Neural cell (in vitro differentiated cells): ENCODE data around the gene BIN2. TPM values are rescaled to one million over a fixed set of nuclear protein-coding genes. Genes with fewer than 3 reads are reported as not detected.

ENCODE experiments used
- H2AFZ ChIP-seq: fragments of 200-600, 300-800 bp; sonication (generic), shearing (Covaris generic); 2 replicates; pipeline ENCODE4 v1.6.0; 2014; ENCODE audit warnings: low read depth, mild to moderate bottlenecking, antibody characterized with exemption, low read length, moderate library complexity
- H3F3A ChIP-seq: fragments of 200-600 bp; shearing (Covaris generic); 2 replicates; pipeline ENCODE4 v1.6.1; 2016; ENCODE audit warnings: mild to moderate bottlenecking, moderate library complexity, mixed read lengths, antibody characterized with exemption, low read length; ENCODE audit not compliant: insufficient read depth, poor library complexity, severe bottlenecking
- H3K27ac ChIP-seq: fragments of 200-600, 300-800 bp; sonication (generic), shearing (Covaris generic); 2 replicates; pipeline ENCODE4 v1.5.1; 2014; ENCODE audit warnings: mild to moderate bottlenecking, low read length, moderate library complexity
- H3K27me3 ChIP-seq: fragments of 300-800, 200-600 bp; sonication (generic), shearing (Covaris generic); 2 replicates; pipeline ENCODE4 v1.6.0; 2014; ENCODE audit warnings: mild to moderate bottlenecking, low read depth, low read length, moderate library complexity; ENCODE audit not compliant: insufficient read depth
- H3K36me3 ChIP-seq: fragments of 300-800, 200-600 bp; sonication (generic), shearing (Covaris generic); 2 replicates; pipeline ENCODE4 v1.5.1; 2014; ENCODE audit warnings: mild to moderate bottlenecking, antibody characterized with exemption, low read length, moderate library complexity; ENCODE audit not compliant: insufficient read depth
- H3K4me2 ChIP-seq: fragments of 300-800, 200-600 bp; sonication (generic), shearing (Covaris generic); 2 replicates; pipeline ENCODE4 v1.6.0; 2014; ENCODE audit warnings: mild to moderate bottlenecking, low read length
- H3K4me3 ChIP-seq: fragments of 300-800, 200-600 bp; sonication (generic), shearing (Covaris generic); 2 replicates; pipeline ENCODE4 v1.5.1; 2014; ENCODE audit warnings: mild to moderate bottlenecking, low read length, moderate library complexity
- H3K79me2 ChIP-seq: fragments of 200-600 bp; shearing (Covaris generic); replicated peaks from 2 replicates; pipeline ENCODE4 v1.6.0; 2014; ENCODE audit warnings: mild to moderate bottlenecking, low read length, moderate library complexity; ENCODE audit not compliant: insufficient read depth
- H3K9ac ChIP-seq: fragments of 300-800, 200-600 bp; sonication (generic), shearing (Covaris generic); 2 replicates; pipeline ENCODE4 v1.6.1; 2016; ENCODE audit warnings: mild to moderate bottlenecking, low read length, mixed read lengths
- H3K9me2 ChIP-seq: fragments of 200-600 bp; shearing (Covaris generic); 2 replicates; pipeline ENCODE4 v1.6.1; 2016; ENCODE audit warnings: mild to moderate bottlenecking, low read length, mixed read lengths; ENCODE audit not compliant: insufficient read depth
- H3K9me3 ChIP-seq: fragments of 200-600, 300-800 bp; sonication (generic), shearing (Covaris generic); 2 replicates; pipeline ENCODE4 v1.6.1; 2016; ENCODE audit warnings: mild to moderate bottlenecking, mixed run types, low read length, moderate library complexity, mixed read lengths
- H4K20me1 ChIP-seq: fragments of 200-600 bp; shearing (Covaris generic); 2 replicates; pipeline ENCODE4 v1.6.1; 2016; ENCODE audit warnings: mild to moderate bottlenecking, mixed run types; ENCODE audit not compliant: insufficient read depth
- EP300 ChIP-seq: fragments of 450-650 bp; conservative IDR thresholded peaks from 2 replicates; pipeline ENCODE4 v1.6.1; 2014; ENCODE audit warnings: antibody characterized with exemption, mild to moderate bottlenecking, moderate library complexity; ENCODE audit not compliant: poor library complexity, severe bottlenecking
- EZH2 ChIP-seq: fragments of 200-600, 300-800 bp; shearing (Covaris generic), sonication (generic); IDR thresholded peaks from 2 replicates; pipeline ENCODE4 v1.6.1; 2014; ENCODE audit warnings: antibody characterized with exemption, low read length, borderline replicate concordance, mild to moderate bottlenecking; ENCODE audit not compliant: insufficient read depth, poor library complexity, severe bottlenecking
- MXI1 ChIP-seq: fragments of 450-650 bp; conservative IDR thresholded peaks from 2 replicates; pipeline ENCODE4 v1.6.1; 2014; ENCODE audit warnings: antibody characterized with exemption, mild to moderate bottlenecking; ENCODE audit not compliant: poor library complexity, severe bottlenecking
- POLR2AphosphoS5 ChIP-seq: IDR thresholded peaks from 2 replicates; pipeline ENCODE4 v1.6.1; 2012
- RAD21 ChIP-seq: fragments of 450-650 bp; conservative IDR thresholded peaks from 2 replicates; pipeline ENCODE4 v1.6.1; 2014; ENCODE audit warnings: antibody characterized with exemption, mild to moderate bottlenecking, moderate library complexity
- SMC3 ChIP-seq: fragments of 450-650 bp; conservative IDR thresholded peaks from 2 replicates; pipeline ENCODE4 v1.6.1; 2014; ENCODE audit warnings: antibody characterized with exemption, mild to moderate bottlenecking, moderate library complexity; ENCODE audit not compliant: poor library complexity
- TAF1 ChIP-seq: IDR thresholded peaks from 2 replicates; pipeline ENCODE4 v1.6.1; 2012; ENCODE audit warnings: low read depth
- polyA plus RNA-seq: library from polyadenylated mRNA; depleted of rRNA; stranded (reverse); fragments of >200 nt; gene quantifications from 2 replicates; pipeline ENCODE4 v1.2.3, GENCODE V29; 2014
- TF ChIP-seq, protein P1 (sequence below): IDR thresholded peaks from 2 replicates; pipeline ENCODE4 v1.6.1; 2012; ENCODE audit warnings: borderline replicate concordance
- TF ChIP-seq, protein P2 (sequence below): fragments of 450-650 bp; IDR thresholded peaks from 2 replicates; pipeline ENCODE4 v1.5.1; 2014; ENCODE audit warnings: antibody characterized with exemption, mild to moderate bottlenecking, moderate library complexity; ENCODE audit not compliant: poor library complexity, severe bottlenecking

BIN2 gene
- polyA plus RNA-seq, 1 donor from 2014 or later, result not detected

GRCh38 chr12:51335931-51336330, 12.0 kb upstream of the BIN2 start:
- Histone ChIP-seq H3K36me3 (no peaks in the 10 kb centered on the region), H3K4me3 (no peak overlapping the region), H3K79me2 (no peaks in the 10 kb centered on the region), H3K9me2 (no peaks in the 10 kb centered on the region), H3K4me2 (no peak overlapping the region), H3K27me3 (no peaks in the 10 kb centered on the region), H3F3A (no peaks in the 10 kb centered on the region), H3K9me3 (no peaks in the 10 kb centered on the region), H3K27ac (no peak overlapping the region), H2AFZ (no peak overlapping the region), H3K9ac (no peak overlapping the region), H4K20me1 (no peaks in the 10 kb centered on the region)
- TF ChIP-seq, protein P1, sequence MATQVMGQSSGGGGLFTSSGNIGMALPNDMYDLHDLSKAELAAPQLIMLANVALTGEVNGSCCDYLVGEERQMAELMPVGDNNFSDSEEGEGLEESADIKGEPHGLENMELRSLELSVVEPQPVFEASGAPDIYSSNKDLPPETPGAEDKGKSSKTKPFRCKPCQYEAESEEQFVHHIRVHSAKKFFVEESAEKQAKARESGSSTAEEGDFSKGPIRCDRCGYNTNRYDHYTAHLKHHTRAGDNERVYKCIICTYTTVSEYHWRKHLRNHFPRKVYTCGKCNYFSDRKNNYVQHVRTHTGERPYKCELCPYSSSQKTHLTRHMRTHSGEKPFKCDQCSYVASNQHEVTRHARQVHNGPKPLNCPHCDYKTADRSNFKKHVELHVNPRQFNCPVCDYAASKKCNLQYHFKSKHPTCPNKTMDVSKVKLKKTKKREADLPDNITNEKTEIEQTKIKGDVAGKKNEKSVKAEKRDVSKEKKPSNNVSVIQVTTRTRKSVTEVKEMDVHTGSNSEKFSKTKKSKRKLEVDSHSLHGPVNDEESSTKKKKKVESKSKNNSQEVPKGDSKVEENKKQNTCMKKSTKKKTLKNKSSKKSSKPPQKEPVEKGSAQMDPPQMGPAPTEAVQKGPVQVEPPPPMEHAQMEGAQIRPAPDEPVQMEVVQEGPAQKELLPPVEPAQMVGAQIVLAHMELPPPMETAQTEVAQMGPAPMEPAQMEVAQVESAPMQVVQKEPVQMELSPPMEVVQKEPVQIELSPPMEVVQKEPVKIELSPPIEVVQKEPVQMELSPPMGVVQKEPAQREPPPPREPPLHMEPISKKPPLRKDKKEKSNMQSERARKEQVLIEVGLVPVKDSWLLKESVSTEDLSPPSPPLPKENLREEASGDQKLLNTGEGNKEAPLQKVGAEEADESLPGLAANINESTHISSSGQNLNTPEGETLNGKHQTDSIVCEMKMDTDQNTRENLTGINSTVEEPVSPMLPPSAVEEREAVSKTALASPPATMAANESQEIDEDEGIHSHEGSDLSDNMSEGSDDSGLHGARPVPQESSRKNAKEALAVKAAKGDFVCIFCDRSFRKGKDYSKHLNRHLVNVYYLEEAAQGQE, result no peak
- TF ChIP-seq TAF1 (no peak), MXI1 (no peak), POLR2AphosphoS5 (no peak), EZH2 (no peak), EP300 (no peak), SMC3 (no peak), RAD21 (no peak)
- TF ChIP-seq, protein P2, sequence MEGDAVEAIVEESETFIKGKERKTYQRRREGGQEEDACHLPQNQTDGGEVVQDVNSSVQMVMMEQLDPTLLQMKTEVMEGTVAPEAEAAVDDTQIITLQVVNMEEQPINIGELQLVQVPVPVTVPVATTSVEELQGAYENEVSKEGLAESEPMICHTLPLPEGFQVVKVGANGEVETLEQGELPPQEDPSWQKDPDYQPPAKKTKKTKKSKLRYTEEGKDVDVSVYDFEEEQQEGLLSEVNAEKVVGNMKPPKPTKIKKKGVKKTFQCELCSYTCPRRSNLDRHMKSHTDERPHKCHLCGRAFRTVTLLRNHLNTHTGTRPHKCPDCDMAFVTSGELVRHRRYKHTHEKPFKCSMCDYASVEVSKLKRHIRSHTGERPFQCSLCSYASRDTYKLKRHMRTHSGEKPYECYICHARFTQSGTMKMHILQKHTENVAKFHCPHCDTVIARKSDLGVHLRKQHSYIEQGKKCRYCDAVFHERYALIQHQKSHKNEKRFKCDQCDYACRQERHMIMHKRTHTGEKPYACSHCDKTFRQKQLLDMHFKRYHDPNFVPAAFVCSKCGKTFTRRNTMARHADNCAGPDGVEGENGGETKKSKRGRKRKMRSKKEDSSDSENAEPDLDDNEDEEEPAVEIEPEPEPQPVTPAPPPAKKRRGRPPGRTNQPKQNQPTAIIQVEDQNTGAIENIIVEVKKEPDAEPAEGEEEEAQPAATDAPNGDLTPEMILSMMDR, result no peak

DNA sequence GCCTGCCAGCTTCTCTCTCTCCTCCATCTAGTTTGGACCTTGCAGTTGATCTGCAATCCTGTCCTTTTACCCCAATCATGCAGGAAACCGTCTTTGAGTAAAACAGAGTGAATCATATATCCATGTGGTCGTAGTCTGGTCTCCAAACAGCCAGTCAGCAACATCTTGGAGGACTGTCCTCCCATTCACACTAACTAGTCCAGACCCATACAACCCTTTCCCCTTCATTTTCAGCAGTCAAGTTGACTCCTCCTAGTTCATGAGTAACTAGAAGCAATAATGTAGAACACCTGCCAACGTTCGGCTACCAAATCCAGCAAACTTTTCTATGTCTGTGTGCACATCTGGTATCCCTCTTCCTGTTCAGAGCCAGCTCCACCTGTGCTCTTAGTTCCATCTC, 10.8 kb upstream of the BIN2 start:
- Histone ChIP-seq H2AFZ (no peak overlapping the region), H3K79me2 (no peaks in the 10 kb centered on the region), H3K9me3 (no peaks in the 10 kb centered on the region), H3K9me2 (no peaks in the 10 kb centered on the region), H3K4me3 (no peak overlapping the region), H4K20me1 (no peaks in the 10 kb centered on the region), H3F3A (no peaks in the 10 kb centered on the region), H3K27ac (no peak overlapping the region), H3K27me3 (no peaks in the 10 kb centered on the region), H3K9ac (no peak overlapping the region), H3K4me2 (no peak overlapping the region), H3K36me3 (no peaks in the 10 kb centered on the region)
- no peak for TF ChIP-seq MXI1
- no peak for TF ChIP-seq SMC3
- TF ChIP-seq TAF1, result no peak
- TF ChIP-seq, protein P1, result no peak
- no peak for TF ChIP-seq EZH2
- TF ChIP-seq EP300, result no peak
- TF ChIP-seq, protein P2, result no peak
- TF ChIP-seq RAD21, result no peak
- TF ChIP-seq POLR2AphosphoS5, result no peak
